Measurements from ENCODE around the gene ADAMTS17. TPM values are rescaled to one million over a fixed set of nuclear protein-coding genes. Genes with fewer than 3 reads are reported as not detected.

The ADAMTS17 gene
- total RNA-seq, 4 donors from 2014 or later, result 7.2 to 15.1 (median 8.9) TPM

DNA sequence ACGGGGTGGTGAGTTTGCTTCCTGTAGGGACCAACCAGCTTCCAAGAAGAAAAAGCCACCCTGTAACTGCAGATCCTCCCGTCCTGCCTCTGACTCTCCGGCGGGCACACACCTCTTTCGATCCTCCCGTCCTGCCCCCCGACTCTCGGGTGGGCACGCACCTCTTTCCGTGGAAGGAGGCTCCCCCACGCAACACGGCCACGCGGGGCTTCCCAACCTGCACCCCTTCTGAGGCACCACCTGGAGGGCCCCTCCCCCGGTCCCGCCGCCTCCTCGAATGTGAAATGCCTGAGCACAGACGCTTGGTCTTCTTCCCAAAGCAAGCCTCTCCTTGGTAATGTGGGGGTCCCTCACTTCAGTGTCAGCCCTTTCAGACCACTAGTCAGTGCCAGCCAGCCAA, 7.3 kb downstream of the ADAMTS17 start:
- Histone ChIP-seq H3K27ac (no peak overlapping the region), H3K9me3 (no peaks in the 10 kb centered on the region), H3K27me3 (no peaks in the 10 kb centered on the region), H3K4me1 (peaks cover 0 to 14% (median 0%) of the 10 kb centered on the region in 4 donors), H3K4me3 (no peak overlapping the region), H3K36me3 (no peaks in the 10 kb centered on the region)
- DNase-seq, result no peak
- TF ChIP-seq POLR2A (IDR thresholded peaks at IDR 0.05), result no peak
- no peak for TF ChIP-seq CTCF (IDR thresholded peaks at IDR 0.05)

GRCh38 chr15:100334015-100334414, 7.8 kb downstream of the ADAMTS17 start:
- Histone ChIP-seq H3K27ac (no peak overlapping the region), H3K27me3 (no peaks in the 10 kb centered on the region), H3K9me3 (no peaks in the 10 kb centered on the region), H3K4me1 (peaks cover 0 to 14% (median 0%) of the 10 kb centered on the region in 4 donors), H3K4me3 (no peak overlapping the region), H3K36me3 (no peaks in the 10 kb centered on the region)
- no peak for DNase-seq
- TF ChIP-seq POLR2A (IDR thresholded peaks at IDR 0.05) (no peak), CTCF (IDR thresholded peaks at IDR 0.05) (no peak)

GRCh38 chr15:100333236-100333635, 8.5 kb downstream of the ADAMTS17 start:
- no peak overlapping the region for H3K27ac ChIP-seq
- no peaks in the 10 kb centered on the region for H3K36me3 ChIP-seq
- peaks cover 0 to 14% (median 0%) of the 10 kb centered on the region in 4 donors for H3K4me1 ChIP-seq
- DNase-seq, result no peak
- no peaks in the 10 kb centered on the region for H3K27me3 ChIP-seq
- TF ChIP-seq POLR2A (IDR thresholded peaks at IDR 0.05), result no peak
- TF ChIP-seq CTCF (IDR thresholded peaks at IDR 0.05), result no peak
- H3K4me3 ChIP-seq, result no peak overlapping the region
- no peaks in the 10 kb centered on the region for H3K9me3 ChIP-seq

GRCh38 chr15:100332721-100333120, 9.1 kb downstream of the ADAMTS17 start:
- peaks cover 0 to 14% (median 0%) of the 10 kb centered on the region in 4 donors for H3K4me1 ChIP-seq
- no peaks in the 10 kb centered on the region for H3K9me3 ChIP-seq
- TF ChIP-seq POLR2A (IDR thresholded peaks at IDR 0.05), result no peak
- TF ChIP-seq CTCF (IDR thresholded peaks at IDR 0.05), result no peak
- no peaks in the 10 kb centered on the region for H3K36me3 ChIP-seq
- no peak overlapping the region for H3K4me3 ChIP-seq
- no peak overlapping the region for H3K27ac ChIP-seq
- no peak for DNase-seq
- H3K27me3 ChIP-seq, result no peaks in the 10 kb centered on the region

DNA sequence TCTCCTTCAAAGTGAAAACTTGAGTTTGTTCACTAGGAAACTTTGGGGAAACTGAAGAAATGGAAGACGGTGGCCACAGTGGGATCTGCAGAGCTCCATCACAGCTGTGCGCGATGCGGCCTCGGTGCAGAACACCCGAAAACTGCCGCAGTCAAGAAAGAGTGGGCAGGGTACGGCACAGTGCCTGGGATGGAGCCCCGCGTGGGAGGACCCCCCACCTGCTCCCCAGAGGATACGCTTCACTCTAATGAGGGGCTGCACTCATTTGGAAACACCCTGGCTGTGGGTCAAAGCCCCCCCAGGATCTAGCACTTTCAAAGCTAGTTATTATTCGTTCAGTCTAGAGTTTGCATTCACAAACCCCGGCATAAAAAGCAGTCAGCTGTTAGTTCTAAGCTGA, 9.5 kb downstream of the ADAMTS17 start:
- Histone ChIP-seq H3K4me3 (no peak overlapping the region), H3K27me3 (no peaks in the 10 kb centered on the region), H3K36me3 (no peaks in the 10 kb centered on the region), H3K27ac (no peak overlapping the region), H3K9me3 (no peaks in the 10 kb centered on the region), H3K4me1 (peaks cover 0 to 14% (median 0%) of the 10 kb centered on the region in 4 donors)
- DNase-seq, result no peak
- no peak for TF ChIP-seq CTCF (IDR thresholded peaks at IDR 0.05)
- TF ChIP-seq POLR2A (IDR thresholded peaks at IDR 0.05), result no peak
